Brain microvascular endothelial cell (primary cell): Measurements from ENCODE around the gene TRAF3IP1.

Experiments
- DNase-seq: peaks from one replicate; pipeline ENCODE4 v3.0.0-alpha.2; 2020
- H3K27ac ChIP-seq: fragments of 250-450 bp; sonication (Bioruptor Pico); 2 replicates; pipeline ENCODE4 v1.5.1; 2020; ENCODE audit warnings: mild to moderate bottlenecking, moderate library complexity
- H3K27me3 ChIP-seq: fragments of 250-450 bp; sonication (Bioruptor Pico); replicated peaks from 2 replicates; pipeline ENCODE4 v1.5.1; 2020; ENCODE audit warnings: mild to moderate bottlenecking
- H3K36me3 ChIP-seq: fragments of 250-450 bp; sonication (Bioruptor Pico); replicated peaks from 2 replicates; pipeline ENCODE4 v1.5.1; 2020; ENCODE audit warnings: mild to moderate bottlenecking
- H3K4me3 ChIP-seq: 2 replicates; pipeline ENCODE4 v1.5.1; 2011; ENCODE audit warnings: low read depth, mild to moderate bottlenecking, control low read depth, low read length, moderate library complexity
- in situ Hi-C: cut with HindIII; loops from 2 replicates; pipeline ENCODE4 v1.10.0; 2017; ENCODE audit warnings: low sequenced_read_pairs, low pct_ligation_motif_present
- TF ChIP-seq, protein P1 (sequence below): IDR thresholded peaks from 2 replicates; pipeline ENCODE4 v1.5.1; 2011; ENCODE audit warnings: low read depth, mild to moderate bottlenecking, moderate library complexity, low read length, control low read depth, inconsistent platforms; ENCODE audit errors: missing control alignments

Gene TRAF3IP1

DNA sequence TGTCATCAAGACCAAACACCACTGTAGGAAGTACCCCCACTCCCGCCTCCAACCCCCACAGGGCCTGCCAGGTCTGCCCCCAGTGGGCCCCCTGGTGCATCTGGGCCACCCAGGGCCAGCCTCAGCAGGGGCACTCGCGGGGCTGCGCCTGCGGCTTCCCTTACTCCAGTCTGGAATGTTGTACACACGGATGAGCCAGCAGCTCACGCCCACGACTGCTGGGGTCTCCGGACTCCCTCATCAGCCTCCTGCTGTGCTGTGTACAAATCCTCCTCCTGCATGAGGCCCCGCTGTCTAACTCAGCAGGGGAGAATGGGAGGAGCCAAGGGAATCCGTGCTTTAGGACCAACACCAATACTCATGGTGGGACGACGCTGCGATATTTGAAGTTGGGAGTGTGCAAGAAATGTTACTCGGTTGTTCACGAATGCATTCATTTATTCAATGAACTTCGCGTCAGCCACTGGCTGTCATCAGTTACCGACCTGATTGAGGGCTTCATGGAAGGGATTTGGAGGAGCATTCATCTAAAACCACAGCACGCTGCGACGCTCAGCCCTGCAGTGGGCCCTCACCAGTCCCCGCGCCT lies 105.8 kb downstream of the TRAF3IP1 start:
- TF ChIP-seq, protein P1, sequence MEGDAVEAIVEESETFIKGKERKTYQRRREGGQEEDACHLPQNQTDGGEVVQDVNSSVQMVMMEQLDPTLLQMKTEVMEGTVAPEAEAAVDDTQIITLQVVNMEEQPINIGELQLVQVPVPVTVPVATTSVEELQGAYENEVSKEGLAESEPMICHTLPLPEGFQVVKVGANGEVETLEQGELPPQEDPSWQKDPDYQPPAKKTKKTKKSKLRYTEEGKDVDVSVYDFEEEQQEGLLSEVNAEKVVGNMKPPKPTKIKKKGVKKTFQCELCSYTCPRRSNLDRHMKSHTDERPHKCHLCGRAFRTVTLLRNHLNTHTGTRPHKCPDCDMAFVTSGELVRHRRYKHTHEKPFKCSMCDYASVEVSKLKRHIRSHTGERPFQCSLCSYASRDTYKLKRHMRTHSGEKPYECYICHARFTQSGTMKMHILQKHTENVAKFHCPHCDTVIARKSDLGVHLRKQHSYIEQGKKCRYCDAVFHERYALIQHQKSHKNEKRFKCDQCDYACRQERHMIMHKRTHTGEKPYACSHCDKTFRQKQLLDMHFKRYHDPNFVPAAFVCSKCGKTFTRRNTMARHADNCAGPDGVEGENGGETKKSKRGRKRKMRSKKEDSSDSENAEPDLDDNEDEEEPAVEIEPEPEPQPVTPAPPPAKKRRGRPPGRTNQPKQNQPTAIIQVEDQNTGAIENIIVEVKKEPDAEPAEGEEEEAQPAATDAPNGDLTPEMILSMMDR: no peak
- Histone ChIP-seq H3K27ac (peak overlapping the region; percentile 96), H3K36me3 (peaks cover 8% of the 10 kb centered on the region), H3K27me3 (no peaks in the 10 kb centered on the region), H3K4me3 (peak overlapping the region; percentile 81)
- in situ Hi-C loops: no loop called here
- DNase-seq: peak; percentile 92

DNA sequence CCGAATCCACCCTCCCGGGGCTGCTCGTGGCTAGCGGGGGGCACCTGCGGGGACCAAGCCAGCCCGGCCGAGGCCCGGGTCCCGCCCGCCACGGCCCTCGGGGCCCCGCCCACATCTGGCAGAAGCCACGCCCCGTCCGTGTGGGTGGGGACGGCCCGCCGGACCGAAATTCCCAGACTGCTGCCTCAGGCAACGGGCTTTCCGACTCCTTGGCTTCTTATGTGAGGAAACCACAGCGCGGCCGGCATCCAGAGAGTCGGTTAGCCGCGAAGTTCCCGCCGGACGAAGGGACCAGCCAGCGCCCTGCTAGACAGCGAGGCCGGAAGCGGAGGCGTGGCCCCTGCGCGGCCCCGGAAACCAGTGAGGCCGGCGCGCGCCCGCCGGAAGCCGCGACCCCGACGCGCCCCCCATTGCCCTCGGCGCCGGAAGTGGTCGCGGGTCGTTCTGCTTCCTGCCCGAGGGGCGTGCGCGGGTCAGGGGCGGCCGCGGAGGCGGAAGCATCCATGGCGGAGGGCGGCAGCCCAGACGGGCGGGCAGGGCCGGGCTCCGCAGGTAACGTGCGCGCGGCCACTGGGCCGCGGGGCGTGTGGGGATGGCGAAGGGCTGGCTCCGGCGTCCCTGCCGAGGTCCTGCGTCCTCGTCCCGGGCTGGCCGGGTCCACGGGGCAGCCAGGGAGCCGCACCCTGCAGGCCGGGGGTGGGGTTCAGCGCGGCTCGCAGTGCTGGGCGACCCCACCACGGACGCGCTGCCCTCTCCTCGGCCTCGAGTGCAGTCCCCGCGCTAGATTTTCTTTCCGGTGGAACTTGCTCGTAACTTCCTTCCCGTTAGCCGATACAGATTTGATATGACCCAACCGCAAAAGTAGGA lies 106.5 kb downstream of the TRAF3IP1 start, which contains the start of gene ASB1:
Gene ASB1, plus strand, starts transcription at position 360 of the 867 bp plus-strand sequence. Its CDS starts 144 bp downstream, at position 504.
- DNase-seq: peak; percentile 92

DNA sequence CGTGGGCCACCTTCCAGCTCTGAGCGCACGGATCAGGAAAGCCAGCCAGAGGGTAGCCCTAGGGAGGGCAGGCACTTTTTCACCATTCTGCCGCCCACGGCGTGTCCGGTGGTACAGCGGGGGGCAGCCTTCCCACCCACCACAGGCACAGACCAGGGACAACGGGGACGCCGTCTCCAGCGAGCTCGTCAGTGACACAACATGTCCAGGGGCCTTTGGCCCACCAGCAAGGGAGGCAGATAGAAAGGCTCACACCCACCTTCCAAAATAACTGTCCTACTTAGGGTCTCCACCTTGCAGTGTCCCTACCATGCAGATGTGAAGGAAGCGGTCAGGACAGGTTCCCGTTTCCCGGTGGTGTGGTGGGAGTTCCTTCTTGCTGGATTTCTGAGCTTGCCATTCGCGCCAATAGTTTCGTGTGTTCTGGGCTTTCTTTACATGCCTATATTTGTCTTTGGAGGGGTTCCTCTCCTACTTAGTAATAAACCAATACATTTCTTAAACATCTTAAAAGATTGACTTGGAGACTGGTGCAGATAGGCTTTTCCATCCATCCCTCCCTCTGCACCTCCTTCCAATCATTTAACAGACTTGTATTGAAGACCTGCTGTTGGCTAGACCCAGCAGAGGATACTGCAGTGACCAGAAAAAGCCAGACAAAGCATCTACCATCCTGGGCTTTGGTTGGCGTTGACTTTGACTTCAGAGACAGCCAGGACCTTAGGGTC lies 107.3 kb downstream of the TRAF3IP1 start:
- Histone ChIP-seq H3K27ac (peak overlapping the region; percentile 96), H3K36me3 (peaks cover 8% of the 10 kb centered on the region), H3K27me3 (no peaks in the 10 kb centered on the region), H3K4me3 (peak overlapping the region; percentile 81)
- DNase-seq: no peak
- in situ Hi-C loops: no loop called here
- TF ChIP-seq, protein P1: no peak

More for the DNA sequence above, 106.5 kb downstream of the TRAF3IP1 start, which contains the start of gene ASB1:
- in situ Hi-C loops: no loop called here
- H3K27ac ChIP-seq: peak within 1 kb of the TSS; percentile 96
- peaks cover 8% of the 10 kb centered on the region for H3K36me3 ChIP-seq
- TF ChIP-seq, protein P1: no peak
- H3K27me3 ChIP-seq: no peaks in the 10 kb centered on the region
- H3K4me3 ChIP-seq: peak within 1 kb of the TSS; percentile 81

DNA sequence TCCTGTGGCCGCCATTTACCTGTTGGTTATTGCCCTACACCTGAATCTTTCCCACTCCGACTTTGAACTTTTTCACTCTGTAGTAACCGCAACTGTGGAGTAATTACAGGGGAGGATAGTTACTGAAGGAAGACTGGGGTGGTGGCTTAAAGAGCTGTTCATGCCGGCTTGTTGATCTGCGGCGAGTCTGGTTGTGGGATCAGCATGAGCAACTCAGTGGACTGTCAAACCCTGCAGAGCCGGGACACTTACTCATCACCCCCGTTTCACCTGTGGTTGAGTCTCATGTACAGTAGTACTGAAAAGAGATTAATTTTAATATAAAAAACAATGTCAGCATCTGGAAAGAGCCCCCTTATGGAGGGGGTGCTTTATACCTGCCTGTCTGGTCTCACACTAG lies 108.5 kb downstream of the TRAF3IP1 start:
- H3K36me3 ChIP-seq: peaks cover 15% of the 10 kb centered on the region
- in situ Hi-C loops: no loop called here
- no peak for DNase-seq
- no peak overlapping the region for H3K4me3 ChIP-seq
- H3K27me3 ChIP-seq: no peaks in the 10 kb centered on the region
- TF ChIP-seq, protein P1: no peak
- peak overlapping the region; percentile 96 for H3K27ac ChIP-seq

DNA sequence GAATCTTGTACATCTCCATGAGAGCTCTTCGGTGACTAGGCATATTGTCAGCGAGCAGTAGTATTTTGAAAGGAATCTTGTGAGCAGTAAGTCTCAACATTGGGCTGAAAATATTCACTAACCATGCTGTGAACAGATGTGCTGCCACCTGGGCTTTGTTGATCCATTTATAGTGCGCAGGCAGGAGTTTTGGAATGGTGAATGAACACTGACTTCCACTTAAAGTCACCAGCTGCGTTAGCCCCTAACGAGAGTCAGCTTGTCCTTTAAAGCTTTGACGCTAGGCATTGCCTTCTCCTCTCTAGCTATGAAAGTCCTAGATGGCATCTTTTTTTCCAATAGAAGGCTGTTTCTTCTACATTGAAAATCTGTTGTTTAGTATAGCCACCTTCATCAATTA lies 110.5 kb downstream of the TRAF3IP1 start:
- H3K36me3 ChIP-seq: peaks cover 25% of the 10 kb centered on the region
- no peak overlapping the region for H3K4me3 ChIP-seq
- no peak overlapping the region for H3K27ac ChIP-seq
- no peak for DNase-seq
- H3K27me3 ChIP-seq: no peaks in the 10 kb centered on the region
- TF ChIP-seq, protein P1: no peak
- in situ Hi-C loops: no loop called here
